ENCODE results near the gene UGT1A4. TPM values are rescaled to one million over a fixed set of nuclear protein-coding genes. Genes with fewer than 3 reads are reported as not detected.

The UGT1A4 gene
- total and polyA plus RNA-seq, 2 of the 8 experiments (the other 6 are each of a cell fraction or from before 2014, with no cell fraction given) = not detected

GRCh38 chr2:233758849-233759248 lies 40.3 kb downstream of the UGT1A4 start:
- no peak overlapping the region for H3K23ac ChIP-seq (ENCODE audit: insufficient read length)
- no peak overlapping the region for H3K14ac ChIP-seq (ENCODE audit: insufficient read length)
- H2BK15ac ChIP-seq (ENCODE audit: low read length) = no peak overlapping the region
- no peaks in the 10 kb centered on the region for H3K27me3 ChIP-seq (replicated peaks in 1 of 4; ENCODE audit: control insufficient read depth in 3 of 4, extremely low read depth in 1 of 4, insufficient read depth in 3 of 4, low read length in 3 of 4)
- no peak overlapping the region for H4K5ac ChIP-seq (ENCODE audit: insufficient read length, low read depth, low read length)
- no peak overlapping the region for H4K91ac ChIP-seq (replicated peaks; ENCODE audit: insufficient read length, low read length)
- H3K18ac ChIP-seq (ENCODE audit: extremely low read depth, low read length) = no peak overlapping the region
- H3K79me2 ChIP-seq (ENCODE audit: control insufficient read depth in 1 of 2, insufficient read depth in 2 of 2, low read length in 2 of 2) = no peaks in the 10 kb centered on the region
- H3K4me3 ChIP-seq (ENCODE audit: extremely low read depth in 1 of 4, insufficient read depth in 2 of 4, low read depth in 3 of 4, low read length in 4 of 4) = no peak overlapping the region
- no peaks in the 10 kb centered on the region for H3K4me1 ChIP-seq (replicated peaks in 1 of 4; ENCODE audit: control insufficient read depth in 3 of 4, insufficient read depth in 4 of 4, low read length in 3 of 4)
- CTCF ChIA-PET (ENCODE audit: partially characterized antibody) = no interaction called here
- H2AK5ac ChIP-seq (ENCODE audit: low read depth, low read length) = no peak overlapping the region
- no peak overlapping the region for H3K27ac ChIP-seq (ENCODE audit: low read depth, low read length)
- POLR2A ChIA-PET (ENCODE audit: partially characterized antibody) = no interaction called here
- H3K9me3 ChIP-seq (ENCODE audit: insufficient read depth in 2 of 2, low read depth in 1 of 2, low read length in 1 of 2) = peaks cover 0 to 7% of the 10 kb centered on the region in 2 experiments; a peak in 2 of 4 replicates
- 100% methylated on average over 2 of the region's 2 CpGs; no CpG with 5 or more reads in 1 of the 2 experiments for WGBS, 2 experiments (ENCODE audit: extremely low coverage in 1 of 2, insufficient coverage in 1 of 2, insufficient read length in 1 of 2, insufficient replicate concordance in 2 of 2, low coverage in 1 of 2, low lambda C conversion rate in 2 of 2, missing lambda C conversion rate in 1 of 2)
- H4K20me1 ChIP-seq (replicated peaks in 1 of 2; ENCODE audit: control insufficient read depth in 1 of 2, insufficient read depth in 2 of 2, low read length in 2 of 2) = no peaks in the 10 kb centered on the region
- no peak overlapping the region for H2BK120ac ChIP-seq (replicated peaks; ENCODE audit: low read depth, low read length)
- no peaks in the 10 kb centered on the region for H3K23me2 ChIP-seq (ENCODE audit: low read depth, low read length)
- H3K56ac ChIP-seq (replicated peaks; ENCODE audit: insufficient read length, low read depth, low read length) = no peak overlapping the region
- H2BK12ac ChIP-seq (ENCODE audit: low read depth, low read length) = no peak overlapping the region
- H2BK5ac ChIP-seq (ENCODE audit: low read depth, low read length) = no peak overlapping the region
- H2AFZ ChIP-seq (ENCODE audit: low read length) = no peak overlapping the region
- no peaks in the 10 kb centered on the region for H3K36me3 ChIP-seq (ENCODE audit: control insufficient read depth in 2 of 4, insufficient read depth in 4 of 4, low read length in 3 of 4)
- H4K8ac ChIP-seq (ENCODE audit: extremely low read depth, insufficient read depth, low read length) = no peak overlapping the region
- H3K4me2 ChIP-seq (ENCODE audit: insufficient read depth in 1 of 2, low read depth in 2 of 2, low read length in 2 of 2) = no peak overlapping the region
- no peaks in the 10 kb centered on the region for H3K79me1 ChIP-seq (ENCODE audit: low read depth, low read length)
- H3K4ac ChIP-seq (replicated peaks; ENCODE audit: insufficient read length, low read depth, low read length) = no peak overlapping the region
- FAIRE-seq = no peak
- H3K9ac ChIP-seq (replicated peaks in 1 of 4; ENCODE audit: extremely low read depth in 1 of 4, low read depth in 3 of 4, low read length in 3 of 4) = no peak overlapping the region
- no peak for DNase-seq (ENCODE audit: low read depth in 1 of 2, low spot score in 2 of 2)
- H2BK20ac ChIP-seq (ENCODE audit: low read length) = no peak overlapping the region
- TF ChIP-seq ZNF274 (IDR thresholded peaks at IDR 0.05; ENCODE audit: borderline replicate concordance, extremely low read depth, low read length) (no peak), CREB1 (IDR thresholded peaks at IDR 0.05) (no peak)
